HG03060 (cell line): ENCODE data around the gene CDC42EP2.

Source experiments
- ATAC-seq: cut with Tn5 transposase; IDR thresholded peaks from one replicate; pipeline ENCODE4 v1.9.1; 2021; ENCODE audit warnings: low read depth, moderate number of reproducible peaks; ENCODE audit not compliant: unreplicated experiment

Gene CDC42EP2

DNA sequence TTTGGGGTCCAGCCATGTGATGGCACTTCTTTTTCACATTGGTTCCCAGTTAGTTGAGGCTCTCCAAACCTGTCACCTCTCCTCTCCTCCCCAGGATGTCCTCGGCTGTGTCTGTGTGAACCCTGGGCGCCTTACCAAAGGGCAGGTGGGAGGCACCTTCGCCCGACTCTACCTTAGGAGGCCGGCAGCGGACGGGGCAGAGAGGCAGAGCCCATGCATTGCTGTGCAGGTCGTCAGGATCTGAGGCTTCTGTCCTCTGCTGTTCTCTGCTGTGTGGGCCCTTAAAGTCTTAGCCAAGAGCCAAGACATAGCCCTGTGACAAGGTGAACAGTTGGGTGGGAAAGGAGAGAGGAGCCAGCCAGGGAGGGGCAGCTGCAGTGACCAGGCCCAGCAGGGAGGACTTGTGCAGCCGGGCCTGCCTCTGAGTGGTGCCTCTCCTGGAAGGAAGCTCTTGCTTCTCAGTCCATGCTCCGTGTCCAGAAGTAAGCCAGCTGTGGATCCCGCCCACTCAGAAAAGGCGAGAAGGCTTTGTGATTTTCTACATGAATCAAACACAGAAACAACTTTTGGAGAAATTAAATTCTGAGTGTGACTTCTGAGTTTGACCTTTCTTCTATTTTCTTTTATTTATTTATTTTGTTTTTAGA is 17.5 kb upstream of the CDC42EP2 start:
- no peak for ATAC-seq

DNA sequence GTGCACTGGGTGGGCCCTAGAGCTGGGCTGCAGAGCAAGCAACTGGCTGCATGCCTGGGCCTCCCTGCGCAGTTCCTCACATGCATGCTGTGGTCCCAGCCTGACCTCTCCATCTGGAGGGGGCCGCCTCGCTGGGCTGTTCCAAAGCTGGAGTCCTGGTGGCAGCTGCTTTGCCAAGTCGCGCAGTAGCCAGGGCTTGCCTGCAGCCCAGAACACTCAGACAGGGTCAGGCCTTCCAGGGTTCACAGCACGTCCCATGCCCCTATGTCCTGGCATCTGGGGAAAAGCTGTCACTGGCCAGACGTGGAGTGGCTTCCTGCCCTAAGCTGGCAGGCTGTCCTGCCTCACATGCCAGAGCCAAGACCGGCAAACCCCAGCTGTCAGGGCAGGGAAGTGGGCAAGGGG is 16.5 kb upstream of the CDC42EP2 start:
- ATAC-seq: no peak

DNA sequence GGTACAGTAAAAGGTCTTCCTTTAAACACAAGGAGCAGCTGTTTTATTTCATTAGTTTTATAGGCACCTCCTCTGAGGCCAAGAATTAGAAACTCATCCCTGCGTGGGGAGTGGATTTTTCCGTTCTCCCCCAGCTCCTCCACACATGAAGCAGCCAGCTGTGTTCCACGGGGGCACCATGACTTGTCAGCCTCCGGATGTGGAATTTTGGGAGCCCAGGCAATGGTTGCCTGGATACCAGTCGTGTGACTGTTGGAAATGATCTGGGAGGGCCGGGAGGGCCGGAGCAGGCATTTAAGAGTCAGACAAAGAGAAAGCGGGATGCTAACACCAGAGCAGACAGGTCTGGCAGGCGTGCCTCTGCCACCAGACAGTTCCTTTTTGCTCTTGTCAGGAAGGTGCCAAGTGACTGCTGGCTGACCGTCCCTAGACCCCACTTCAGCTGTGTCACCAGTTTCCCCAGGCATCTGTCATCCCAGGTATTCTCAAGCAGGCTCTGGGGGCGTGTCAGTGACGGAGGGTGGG is 15.9 kb upstream of the CDC42EP2 start:
- ATAC-seq: no peak

DNA sequence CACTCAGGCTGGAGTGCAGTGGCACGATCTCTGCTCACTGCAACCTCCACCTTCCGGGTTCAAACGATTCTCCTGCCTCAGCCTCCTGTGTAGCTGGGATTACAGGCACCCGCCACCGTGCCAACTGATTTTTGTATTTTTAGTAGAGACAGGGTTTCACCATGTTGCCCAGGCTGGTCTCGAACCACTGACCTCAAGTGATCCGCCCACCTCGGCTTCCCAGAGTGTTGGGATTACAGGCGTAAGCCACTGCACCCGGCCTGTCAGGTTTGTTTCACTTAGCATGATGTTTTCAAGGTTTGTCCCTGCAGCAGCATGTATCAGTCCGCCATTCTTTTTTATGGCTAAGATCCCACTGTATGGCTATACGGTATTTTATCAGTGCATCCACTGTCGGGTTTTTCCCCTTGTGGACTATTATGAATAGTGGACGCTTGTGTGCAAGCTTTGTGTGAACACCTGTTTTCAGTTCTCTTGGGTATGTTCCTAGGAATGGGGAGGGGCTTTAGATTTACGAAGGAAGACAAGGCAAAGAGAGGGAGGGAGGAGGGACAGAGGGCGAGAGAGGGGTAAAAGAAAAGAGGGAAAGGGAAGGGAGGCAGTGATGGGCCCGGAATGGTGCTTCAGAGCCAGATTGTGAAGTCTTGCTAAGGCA is 13.9 kb upstream of the CDC42EP2 start:
- no peak for ATAC-seq

DNA sequence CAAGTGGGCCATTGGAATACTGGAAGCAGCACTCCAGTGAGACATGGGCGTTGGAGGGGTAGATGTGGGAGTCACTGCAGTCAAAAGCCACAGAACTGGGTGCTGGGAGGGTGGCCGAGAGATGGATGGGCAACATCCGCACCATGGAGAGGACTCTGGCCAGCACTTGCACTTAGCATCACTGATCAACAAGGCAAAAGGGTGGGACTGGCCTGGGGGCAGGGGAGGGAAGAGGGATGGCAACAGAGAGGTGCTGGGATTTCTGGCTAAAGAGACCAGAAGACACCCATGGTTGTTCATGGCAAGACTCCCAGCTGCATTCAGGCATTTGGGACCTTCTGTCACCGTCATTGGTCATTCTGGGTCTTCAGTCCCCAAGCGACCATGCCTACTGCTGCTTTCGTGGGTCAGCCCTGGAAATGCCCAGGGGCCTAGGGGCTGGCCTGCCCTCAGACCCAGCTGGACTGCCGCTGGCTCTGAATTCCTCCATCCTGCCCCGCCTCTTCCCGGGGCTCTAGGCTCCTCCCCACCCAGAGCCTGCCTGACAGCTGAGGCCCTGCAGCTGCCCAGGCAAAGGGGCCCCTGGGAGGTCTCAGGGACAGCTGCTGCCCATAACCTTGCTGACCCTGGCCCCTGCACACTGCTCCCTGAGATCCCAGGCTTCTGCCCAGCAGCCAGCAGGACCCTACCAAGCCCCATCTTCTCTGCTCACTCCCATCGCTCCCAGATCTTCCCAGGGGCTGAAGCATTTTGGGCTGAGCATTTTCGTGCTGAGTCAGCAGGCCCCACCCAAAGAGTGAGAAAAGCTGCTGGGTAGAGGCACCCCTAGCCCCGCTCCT is 13.0 kb upstream of the CDC42EP2 start:
- no peak for ATAC-seq

DNA sequence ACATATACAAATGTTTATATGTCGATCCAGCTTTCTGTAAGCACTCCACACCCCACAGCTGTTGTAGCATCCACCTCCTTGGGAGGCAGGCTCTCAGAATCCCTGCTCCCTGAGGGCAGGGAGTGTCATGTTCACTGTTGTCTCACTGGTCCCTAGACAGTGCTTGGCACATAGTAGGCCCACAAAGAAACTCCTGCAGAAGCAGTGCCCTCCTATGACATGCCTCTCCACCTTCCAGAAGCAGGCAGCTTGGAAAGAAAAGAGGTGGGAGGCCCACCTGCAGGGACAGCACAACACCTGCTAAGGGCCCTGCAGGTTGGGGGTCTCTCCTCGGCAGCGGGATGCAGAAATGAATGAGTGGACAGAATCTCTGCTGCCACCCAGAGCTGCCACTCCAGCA is 11.1 kb upstream of the CDC42EP2 start:
- ATAC-seq: no peak

DNA sequence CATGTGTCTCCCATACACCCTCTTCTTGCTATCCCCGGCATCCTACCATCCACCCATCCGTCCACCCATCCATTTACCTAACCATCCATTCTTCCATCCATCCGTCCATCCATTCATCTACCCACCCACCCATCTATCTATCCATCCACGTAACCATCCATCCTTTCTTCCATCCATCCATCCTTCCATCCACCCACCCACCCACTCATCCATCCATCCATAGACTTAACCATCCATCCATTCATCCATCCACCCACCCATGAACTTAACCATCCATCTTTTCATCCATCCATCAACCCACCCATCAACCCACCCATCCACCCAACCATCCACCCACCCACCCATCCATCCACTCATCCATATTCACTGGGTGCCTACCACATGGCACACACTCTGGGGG is 10.6 kb upstream of the CDC42EP2 start:
- ATAC-seq: no peak

DNA sequence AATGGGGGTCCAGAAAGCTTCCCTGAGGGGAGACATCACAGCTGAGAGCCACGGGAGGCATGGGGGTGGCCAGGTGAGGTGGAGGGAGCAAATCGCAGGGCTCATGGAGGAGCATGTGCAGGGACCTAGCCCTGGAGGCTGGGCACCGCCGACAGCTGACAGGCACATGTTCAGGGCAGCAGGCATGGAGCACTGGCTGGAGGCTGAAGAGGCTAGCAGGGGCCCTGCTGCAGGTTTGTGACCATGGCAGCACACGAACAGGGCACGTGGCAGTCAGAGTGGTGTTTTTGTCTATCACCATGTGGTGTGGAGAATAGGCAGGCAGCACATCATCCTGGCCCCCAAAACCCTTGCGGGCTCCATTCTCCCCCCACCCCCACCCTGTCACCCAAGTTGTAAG is 10.1 kb upstream of the CDC42EP2 start:
- ATAC-seq: no peak

DNA sequence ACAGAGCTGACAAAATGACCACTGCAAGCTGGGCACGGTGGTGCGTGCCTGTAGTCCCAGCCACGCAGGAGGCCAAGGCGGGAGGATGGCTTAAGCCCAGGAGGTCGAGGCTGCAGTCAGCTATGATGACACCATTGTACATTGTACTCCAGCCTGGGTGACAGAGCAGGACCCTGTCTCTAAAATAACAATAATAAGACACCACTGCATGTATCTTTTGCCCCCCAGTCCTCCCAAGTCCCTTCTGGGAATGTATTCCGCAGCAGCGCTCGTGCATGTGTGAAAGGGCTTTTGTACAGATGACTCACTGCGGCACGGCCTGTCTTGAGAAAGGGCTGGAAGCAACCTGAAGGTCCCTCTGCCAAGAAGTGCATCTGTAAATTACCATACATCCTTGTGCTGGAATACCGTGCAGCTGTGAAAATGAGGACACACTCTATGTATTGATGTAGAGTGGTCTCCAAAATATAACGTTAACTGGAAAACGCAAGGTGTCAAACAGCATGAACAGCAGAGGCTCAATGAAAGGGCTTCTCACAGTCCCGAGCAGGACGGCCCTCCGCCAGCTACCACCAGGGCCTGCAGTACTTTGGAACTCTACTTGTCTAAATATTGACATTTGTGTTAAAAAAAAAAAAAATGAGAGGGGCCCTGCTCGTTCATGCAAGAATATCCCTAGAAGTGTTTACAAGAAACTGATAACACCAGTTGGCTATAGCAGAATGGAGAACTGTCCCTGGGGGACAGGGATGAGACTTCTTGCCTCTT is 9.0 kb upstream of the CDC42EP2 start:
- no peak for ATAC-seq

DNA sequence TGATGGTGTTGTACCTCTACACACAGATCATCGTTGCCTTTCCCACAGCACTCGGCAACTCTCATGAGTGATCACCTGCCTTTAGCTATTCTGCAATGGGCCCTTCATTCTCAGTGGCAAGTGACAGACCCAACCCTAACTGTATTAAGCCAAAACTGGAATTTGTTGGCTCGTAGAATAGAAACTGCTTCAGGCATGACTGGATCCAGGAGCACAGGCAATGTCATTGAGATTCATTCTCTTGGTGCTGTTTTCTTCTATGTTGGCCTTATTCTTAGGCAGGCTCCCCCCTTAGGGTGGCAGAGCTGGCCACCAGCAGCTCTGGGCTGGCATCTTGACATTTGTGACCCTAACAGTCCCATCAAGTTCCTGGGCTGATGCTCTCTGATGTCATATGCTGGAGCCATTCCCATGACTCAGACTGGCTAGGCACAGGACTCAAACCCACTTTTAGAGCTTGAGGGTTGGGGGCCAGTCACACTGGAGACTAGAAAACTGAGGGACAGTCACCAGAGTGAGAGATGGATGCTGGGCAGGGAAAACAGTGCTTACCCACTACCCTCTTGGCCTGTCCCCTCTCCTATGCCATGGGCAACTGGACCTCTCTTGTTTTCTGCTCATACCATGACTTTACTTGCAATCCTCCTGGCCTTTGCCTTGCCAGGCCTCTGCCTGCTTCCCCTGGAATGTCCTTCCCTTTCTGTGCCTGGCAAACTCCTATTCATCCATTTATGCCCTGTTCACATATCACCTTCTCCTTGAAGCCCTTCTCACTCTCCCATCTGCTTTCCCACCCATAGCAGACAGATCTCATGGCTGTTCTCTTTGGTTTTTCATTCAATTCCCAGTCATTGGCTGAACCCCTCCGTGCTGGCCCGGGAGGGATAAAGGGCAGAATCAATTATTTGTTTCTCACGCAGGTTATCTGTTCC is 7.1 kb upstream of the CDC42EP2 start:
- no peak for ATAC-seq

DNA sequence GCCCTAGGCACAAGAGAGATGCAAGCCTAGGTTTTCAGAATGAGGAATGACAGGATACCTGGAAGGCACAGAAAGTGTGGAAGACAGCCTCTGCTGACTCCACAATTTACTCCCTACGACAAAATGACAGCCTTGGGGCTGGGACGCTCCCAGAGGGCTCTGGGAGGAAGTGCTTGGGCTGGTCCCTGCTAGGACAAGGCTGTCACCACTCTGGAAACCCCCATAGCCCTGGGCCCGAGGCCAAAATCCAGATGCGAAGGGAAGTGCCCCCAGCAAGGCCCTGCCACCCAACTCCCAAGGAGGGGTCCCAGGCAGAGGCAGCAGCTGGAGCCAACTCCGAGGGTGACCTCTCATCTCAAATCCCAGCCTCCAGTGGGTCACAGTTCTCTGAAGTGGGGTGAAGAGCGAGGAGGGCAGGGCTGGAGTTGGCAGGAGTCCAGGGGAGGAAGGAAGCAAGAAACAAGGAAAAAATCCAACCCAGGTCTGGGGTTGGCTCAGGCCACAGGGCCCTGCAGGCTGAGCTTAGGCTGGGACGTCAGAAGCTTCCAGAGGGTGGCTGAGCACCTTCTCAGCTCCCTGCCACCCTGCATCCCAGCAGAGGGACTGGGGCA is 6.3 kb upstream of the CDC42EP2 start:
- no peak for ATAC-seq

DNA sequence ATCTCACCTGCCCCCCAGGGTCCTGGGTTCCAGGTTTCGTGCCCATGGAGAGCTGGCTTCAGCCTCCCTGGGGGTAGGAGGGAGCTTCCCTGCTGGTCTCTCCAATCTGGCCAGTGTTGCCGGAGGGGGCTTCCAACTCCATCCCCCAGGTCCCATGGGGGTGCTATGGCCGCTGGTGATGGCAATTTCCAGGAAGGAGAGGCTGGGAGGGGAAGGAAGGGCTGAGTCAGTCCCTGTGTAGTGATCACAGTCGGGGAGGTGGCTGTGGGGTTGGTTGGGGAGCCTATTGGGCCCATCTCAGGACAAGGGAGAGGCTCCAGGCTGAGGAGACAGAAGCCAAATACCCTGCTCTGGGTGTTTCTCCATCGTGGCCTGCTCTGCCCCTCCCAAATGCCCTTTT is 5.7 kb upstream of the CDC42EP2 start:
- ATAC-seq: no peak

DNA sequence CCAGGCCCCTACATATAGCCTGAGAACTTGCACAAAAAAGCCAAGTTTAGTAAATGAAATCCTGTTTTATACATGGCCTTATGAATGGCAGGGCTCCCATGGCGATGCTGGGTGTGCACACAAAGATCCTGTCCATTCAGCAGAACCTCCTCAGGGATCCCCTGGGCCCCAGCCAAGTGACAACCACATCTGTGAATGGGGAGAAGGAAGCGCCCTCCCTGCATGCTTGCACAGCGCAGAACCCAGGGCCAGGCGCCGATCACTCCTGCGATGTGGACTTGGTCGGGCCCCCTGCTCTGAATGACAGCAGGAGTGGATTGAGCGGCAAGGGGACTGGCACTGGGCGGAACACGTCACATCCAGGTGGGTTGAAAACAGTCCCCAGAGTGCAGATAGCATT is 4.5 kb upstream of the CDC42EP2 start:
- no peak for ATAC-seq

DNA sequence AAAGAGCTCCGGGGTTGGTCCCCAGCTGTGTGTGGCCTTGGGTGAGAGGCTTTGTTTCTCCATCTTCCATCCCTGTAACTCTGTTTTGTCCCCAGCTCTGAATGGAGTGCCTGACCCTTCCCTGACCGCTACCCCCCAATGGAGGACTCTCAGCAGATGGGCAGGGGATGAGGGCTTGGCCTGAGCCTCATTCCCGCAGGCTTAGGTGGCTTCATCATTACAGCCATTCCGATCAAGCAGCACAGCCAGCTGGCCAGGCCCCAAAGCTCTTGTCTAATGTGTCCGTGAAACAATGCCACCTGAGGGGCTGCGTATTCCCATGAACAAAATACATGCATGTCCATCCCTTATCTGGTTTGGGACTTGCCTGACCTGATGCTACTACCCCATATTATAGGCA is 3.9 kb upstream of the CDC42EP2 start:
- no peak for ATAC-seq

DNA sequence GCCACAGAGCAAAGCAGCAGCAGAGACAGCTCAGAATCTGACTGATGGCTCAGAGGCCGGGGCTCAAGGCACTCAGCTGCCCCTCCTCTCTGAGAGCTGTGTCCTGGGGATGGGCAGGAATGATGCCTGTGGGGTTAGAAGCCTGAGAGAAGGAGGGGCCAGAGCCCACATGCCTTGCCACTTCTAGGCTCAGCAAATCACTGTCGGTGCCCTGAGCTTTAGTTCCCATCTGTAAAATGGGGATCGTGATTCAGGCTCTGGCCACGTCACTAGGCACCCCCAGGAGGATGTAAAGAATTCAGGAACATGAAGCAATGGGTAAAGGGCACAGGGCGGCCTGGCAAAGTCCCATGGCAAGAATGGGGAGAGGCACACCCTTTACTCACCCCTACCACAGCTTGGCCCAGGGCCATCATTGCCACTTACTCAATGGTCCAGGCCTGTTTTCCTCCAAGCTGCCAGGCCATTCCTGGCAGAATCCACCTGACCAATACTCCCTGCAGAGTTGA is 3.4 kb upstream of the CDC42EP2 start:
- ATAC-seq: no peak

DNA sequence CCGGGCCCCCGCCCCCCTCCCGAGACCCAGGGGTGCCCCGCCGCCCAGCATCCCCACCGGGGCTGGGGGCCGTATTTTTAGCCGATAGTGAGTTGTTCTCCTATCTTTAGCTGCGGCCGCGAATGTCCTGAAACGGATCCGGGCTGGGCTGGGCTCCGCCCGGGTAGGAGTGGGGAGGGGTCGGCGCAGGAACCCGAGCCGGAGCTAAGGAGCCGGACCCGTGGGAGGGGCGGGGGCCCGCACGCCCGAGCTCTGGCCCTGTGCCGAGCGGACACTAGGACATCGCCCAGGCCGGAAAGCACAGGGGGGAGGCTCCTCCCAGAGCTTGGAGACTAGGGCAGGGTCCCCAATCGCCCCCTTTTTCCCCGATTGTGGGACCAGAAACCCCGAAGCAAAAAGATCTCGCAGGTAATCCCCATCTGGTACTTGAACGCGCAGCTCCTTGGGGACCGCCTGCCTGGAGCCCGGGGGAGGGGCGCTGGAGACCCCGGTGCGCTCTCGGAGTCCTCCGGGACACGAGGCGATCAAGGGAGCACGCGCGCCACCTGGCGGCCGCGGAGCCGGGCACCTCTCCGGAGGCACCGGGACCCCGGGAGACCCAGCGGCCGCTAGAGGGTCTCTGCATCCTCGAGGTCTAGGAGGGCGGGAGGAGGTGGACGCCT is 669 bp downstream of the CDC42EP2 start:
- ATAC-seq: no peak

DNA sequence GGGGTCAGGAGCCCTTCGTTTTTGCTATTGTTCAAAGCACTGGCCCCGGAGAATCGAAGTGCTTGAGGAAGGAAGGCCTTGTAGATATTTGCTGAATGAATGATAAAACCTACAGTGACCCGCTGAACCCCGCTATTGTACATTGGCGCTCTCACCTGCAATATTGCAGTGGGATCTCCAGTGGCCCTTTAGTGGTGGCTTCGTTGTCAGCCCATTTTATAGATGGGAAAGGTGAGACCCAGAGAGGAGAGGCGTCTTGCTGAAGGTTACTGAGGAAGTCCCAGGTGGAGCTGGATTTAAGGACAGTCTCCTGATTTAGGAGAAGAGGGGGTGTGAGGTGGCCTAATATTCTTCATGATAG is 1.2 kb downstream of the CDC42EP2 start:
- no peak for ATAC-seq

DNA sequence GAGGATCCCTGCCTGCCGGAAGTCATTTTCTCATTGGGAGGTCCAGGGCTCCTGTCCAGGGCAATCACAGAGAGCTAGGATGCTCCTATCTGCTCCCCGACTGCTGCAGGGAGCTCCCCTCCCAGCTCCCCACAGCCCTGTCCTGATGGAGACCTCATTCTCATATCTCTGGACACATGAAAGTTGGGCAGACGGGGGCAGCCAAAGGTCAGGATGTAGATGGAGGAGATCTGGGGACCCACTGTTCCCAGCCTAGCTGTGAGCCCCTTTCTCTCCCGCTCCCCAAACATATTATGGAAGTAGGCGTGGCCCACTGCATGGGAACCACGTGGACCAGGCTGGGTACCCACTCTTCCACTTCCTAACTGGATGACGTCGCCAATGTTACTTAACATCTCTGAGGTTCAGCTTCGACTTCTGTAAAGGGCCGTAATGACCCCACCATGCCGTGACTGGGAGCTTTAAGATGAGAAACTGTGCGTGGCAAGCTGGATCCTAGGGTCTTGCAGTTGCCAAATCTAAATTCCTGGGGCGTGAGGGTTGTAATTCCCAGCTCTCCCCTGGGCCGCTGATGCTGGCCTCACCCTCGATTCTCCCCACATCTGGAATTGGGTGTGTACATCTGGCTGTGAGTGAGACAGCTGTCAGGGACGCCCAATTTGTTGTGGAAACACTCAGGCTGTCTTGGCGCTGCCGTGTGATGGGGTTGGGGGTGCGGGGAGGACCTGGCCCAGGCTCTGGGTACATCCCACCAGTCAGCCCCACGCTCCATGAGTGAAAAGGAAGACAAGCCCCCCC is 1.8 kb downstream of the CDC42EP2 start:
- ATAC-seq: no peak
